Pancreas (tissue), 10 donors: ENCODE measurements around the gene MAN2A2. TPM values are rescaled to one million over a fixed set of nuclear protein-coding genes. Genes with fewer than 3 reads are reported as not detected.

Experiments
- ATAC-seq, 4 donors: fragments of 200-7000 bp; cut with Tn5 transposase; one replicate each; pipeline versions ENCODE4 v1.8.0 to v1.9.1; 2020; ENCODE audit warnings: mild to moderate bottlenecking in 4 of 4, moderate library complexity in 4 of 4
- DNase-seq, 6 donors: peaks; one replicate each; pipeline ENCODE4 v3.0.0-alpha.2; 2020
- FAIRE-seq: peaks from 2 replicates; lab custom pipeline; 2012; peaks lifted over from hg19 to GRCh38; lab: Jason Lieb, UNC
- H3K27ac ChIP-seq, 4 donors: fragments of 200-600 bp; sonication (generic); 1 replicate in 3 of 4; 2 replicates in 1 of 4; pipeline versions ENCODE4 v1.5.0 to v1.8.0; 2020
- H3K27me3 ChIP-seq, 4 donors: fragments of 200-600 bp; one replicate each; pipeline ENCODE4 v1.8.0; 2021
- H3K36me3 ChIP-seq, 3 donors: fragments of 200-600 bp; sonication (generic) in 1 of 3; one replicate each; pipeline versions ENCODE4 v1.5.0 to v1.8.0; 2020 to 2021
- H3K4me1 ChIP-seq, 3 donors: fragments of 200-600 bp; one replicate each; pipeline ENCODE4 v1.8.0; 2021
- H3K4me3 ChIP-seq, 4 donors: fragments of 200-600 bp; sonication (generic) in 2 of 4; one replicate each; pipeline versions ENCODE4 v1.5.0 to v1.8.0; 2020 to 2021
- H3K9me3 ChIP-seq, 4 donors: fragments of 200-600 bp; one replicate each; pipeline ENCODE4 v1.8.0; 2021
- CTCF ChIP-seq, 4 donors: fragments of 200-600 bp; sonication (generic) in 3 of 4; IDR thresholded peaks; one replicate each; pipeline versions ENCODE4 v1.5.0 to v1.8.0; 2021; ENCODE audit warnings: antibody characterized with exemption in 4 of 4
- WGBS, 2 donors: extraction: QIAGEN DNeasy Blood & Tissue Kit; methylation state at CpG; one replicate each; pipeline ENCODE4 v1.1.7; 2013; 5-methylcytosine and 5-hydroxymethylcytosine counted together
- intact Hi-C, 3 donors: fragments of 100-400 bp; cut with DNase I; formaldehyde crosslinking; loops; one replicate each; pipeline versions ENCODE4 v1.11.1 to v1.14.2; 2022
- polyA plus RNA-seq, 2 donors: library from polyadenylated mRNA; stranded (reverse); fragments of 200-250 nt; gene quantifications; one replicate each; pipeline ENCODE4 v1.2.3, GENCODE V29; 2013
- total RNA-seq, 6 donors: library from RNA; stranded (reverse); fragmentation: NEBNext Ultra II Directional in 4 of 6; extraction: Animal tissue kit (Norgen Biotek cat#: 25700) in 4 of 6; gene quantifications; one replicate each; pipeline versions ENCODE4 v1.2.1 to v1.2.4, GENCODE V29; 2021 to 2023
- donor health status: healthy with polysubstance abuse.
- donor health status: DM: no; HTN: no; CAD: no; lungs with moderate emphysema.
- donor health status: DM: no; HTN: no; CAD: no.
- donor health status: control.
- donor health status: control.
- donor health status: Bipolar disorder and iron deficiency.
- donor health status: DM: yes; HTN: yes; CAD: no.
- donor health status: DM: no; HTN: no; CAD: no.
- donor health status: DM: no; HTN: no; CAD: no.
- donor health status: DM: yes; HTN: yes; CAD: no.

Gene MAN2A2
- total and polyA plus RNA-seq, 8 donors = 56.6 to 118 (median 67.7) TPM

DNA sequence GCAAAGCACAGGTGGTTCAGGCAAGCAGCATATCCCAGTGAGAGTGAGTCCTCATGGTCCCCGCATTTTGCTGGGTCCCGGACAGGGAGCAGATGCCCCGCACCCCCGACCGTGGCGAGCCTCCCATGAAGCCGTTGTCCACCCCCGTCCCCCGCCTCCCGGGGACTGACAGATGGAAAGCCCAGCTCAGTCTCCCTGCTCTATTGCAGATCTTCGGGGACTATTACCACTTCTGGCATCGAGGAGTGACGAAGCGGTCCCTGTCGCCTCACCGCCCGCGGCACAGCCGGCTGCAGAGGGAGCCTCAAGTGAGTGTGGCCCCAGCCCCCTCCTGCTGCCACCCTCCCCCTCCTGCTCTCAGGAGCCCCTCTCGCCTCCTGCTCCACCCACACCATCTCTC, 27.1 kb upstream of the MAN2A2 start:
- H3K9me3 ChIP-seq = no peaks in the 10 kb centered on the region
- intact Hi-C loops = loop anchor here in 1 of 3 donors (5.0 kb wide), 1 partner anchor 224 kb away; no protein-coding TSS in a partner anchor
- TF ChIP-seq CTCF (IDR thresholded peaks at IDR 0.05) = no peak
- peaks cover 14 to 56% (median 50%) of the 10 kb centered on the region in 3 donors for H3K36me3 ChIP-seq
- H3K27me3 ChIP-seq = no peaks in the 10 kb centered on the region
- DNase-seq = peak in 3 of 6 donors; percentile 42 to 72 (median 55)
- H3K27ac ChIP-seq = no peak overlapping the region
- no peak for ATAC-seq
- peaks cover 8 to 24% (median 16%) of the 10 kb centered on the region in 3 donors for H3K4me1 ChIP-seq
- H3K4me3 ChIP-seq = no peak overlapping the region
- 91 to 96% methylated on average over 20 of the region's 20 CpGs for WGBS, 2 donors
- FAIRE-seq = no peak

GRCh38 chr15:90876512-90877170, 26.5 kb upstream of the MAN2A2 start:
- no peaks in the 10 kb centered on the region for H3K27me3 ChIP-seq
- H3K4me1 ChIP-seq = peaks cover 8 to 24% (median 16%) of the 10 kb centered on the region in 3 donors
- H3K4me3 ChIP-seq = no peak overlapping the region
- no peak for TF ChIP-seq CTCF (IDR thresholded peaks at IDR 0.05)
- H3K36me3 ChIP-seq = peaks cover 14 to 62% (median 53%) of the 10 kb centered on the region in 3 donors
- H3K27ac ChIP-seq = no peak overlapping the region
- WGBS, 2 donors = 91 to 92% methylated on average over 15 of the region's 15 CpGs
- ATAC-seq (no peak), DNase-seq (peak in 1 of 6 donors; percentile 51), FAIRE-seq (no peak)
- no peaks in the 10 kb centered on the region for H3K9me3 ChIP-seq
- intact Hi-C loops = loop anchor here in 1 of 3 donors (5.0 kb wide), 1 partner anchor 224 kb away; no protein-coding TSS in a partner anchor

GRCh38 chr15:90877315-90877714, 25.8 kb upstream of the MAN2A2 start:
- no peaks in the 10 kb centered on the region for H3K9me3 ChIP-seq
- H3K27ac ChIP-seq = no peak overlapping the region
- DNase-seq (peak in 1 of 6 donors; percentile 55), ATAC-seq (no peak), FAIRE-seq (no peak)
- H3K36me3 ChIP-seq = peaks cover 14 to 67% (median 60%) of the 10 kb centered on the region in 3 donors
- peaks cover 8 to 24% (median 16%) of the 10 kb centered on the region in 3 donors for H3K4me1 ChIP-seq
- WGBS, 2 donors = 88 to 90% methylated on average over 14 of the region's 14 CpGs
- no peaks in the 10 kb centered on the region for H3K27me3 ChIP-seq
- intact Hi-C loops = loop anchor here in 1 of 3 donors (5.0 kb wide), 1 partner anchor 225 kb away; no protein-coding TSS in a partner anchor
- no peak overlapping the region for H3K4me3 ChIP-seq
- TF ChIP-seq CTCF (IDR thresholded peaks at IDR 0.05) = no peak

DNA sequence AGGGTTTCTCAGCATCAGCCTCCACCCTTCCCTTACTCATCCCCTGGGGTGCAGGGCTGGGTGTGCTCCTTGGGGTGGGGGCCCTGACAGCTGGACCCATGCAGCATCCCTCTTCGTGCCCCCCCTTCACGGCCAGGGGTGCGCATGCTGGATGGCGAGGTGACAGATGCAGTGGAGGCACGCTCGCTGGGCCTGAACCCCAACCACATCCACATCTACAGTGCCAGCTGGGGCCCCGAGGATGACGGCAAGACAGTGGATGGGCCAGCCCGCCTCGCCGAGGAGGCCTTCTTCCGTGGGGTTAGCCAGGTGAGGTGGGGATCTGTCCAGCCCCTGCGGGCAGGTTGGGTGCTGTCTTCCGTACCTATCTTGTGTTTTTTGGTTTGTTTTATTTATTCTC, 25.1 kb upstream of the MAN2A2 start:
- FAIRE-seq = no peak
- intact Hi-C loops = loop anchor here in 1 of 3 donors (5.0 kb wide), 1 partner anchor 226 kb away; no protein-coding TSS in a partner anchor
- Histone ChIP-seq H3K4me3 (no peak overlapping the region), H3K27ac (no peak overlapping the region), H3K36me3 (peaks cover 14 to 67% (median 61%) of the 10 kb centered on the region in 3 donors), H3K4me1 (peaks cover 8 to 25% (median 16%) of the 10 kb centered on the region in 3 donors), H3K9me3 (no peaks in the 10 kb centered on the region), H3K27me3 (no peaks in the 10 kb centered on the region)
- ATAC-seq = no peak
- peak in 3 of 6 donors; percentile 38 to 71 (median 52) for DNase-seq
- WGBS, 2 donors = 95% methylated on average over 14 of the region's 14 CpGs
- TF ChIP-seq CTCF (IDR thresholded peaks at IDR 0.05) = no peak
